ENCODE measurements around the gene PKD2L2.
"Not testable (repeated sequence)": the region's sequence is repeated elsewhere in the genome, so short reads cannot be mapped to it uniquely, and the experiment has no call there.

PKD2L2 gene

DNA sequence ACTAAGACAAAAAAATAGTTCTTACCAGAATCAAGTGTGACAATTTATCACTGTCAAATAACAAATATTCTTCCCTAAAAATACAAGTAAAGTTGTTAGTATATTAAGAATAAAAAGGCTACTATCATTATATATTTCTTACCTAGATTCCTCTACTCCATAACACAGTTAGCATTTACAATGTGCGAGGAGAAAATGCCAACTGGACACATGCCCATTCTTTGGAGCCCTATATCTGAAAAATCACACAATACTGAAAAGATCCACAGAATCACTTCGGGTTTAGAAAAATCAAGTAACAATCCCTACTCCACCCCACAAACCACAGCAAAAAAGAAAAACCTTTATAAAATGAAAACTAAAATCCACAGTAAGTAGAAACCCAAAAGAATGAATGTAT lies 70.9 kb downstream of the PKD2L2 start:
- DNase-seq, result no peak

DNA sequence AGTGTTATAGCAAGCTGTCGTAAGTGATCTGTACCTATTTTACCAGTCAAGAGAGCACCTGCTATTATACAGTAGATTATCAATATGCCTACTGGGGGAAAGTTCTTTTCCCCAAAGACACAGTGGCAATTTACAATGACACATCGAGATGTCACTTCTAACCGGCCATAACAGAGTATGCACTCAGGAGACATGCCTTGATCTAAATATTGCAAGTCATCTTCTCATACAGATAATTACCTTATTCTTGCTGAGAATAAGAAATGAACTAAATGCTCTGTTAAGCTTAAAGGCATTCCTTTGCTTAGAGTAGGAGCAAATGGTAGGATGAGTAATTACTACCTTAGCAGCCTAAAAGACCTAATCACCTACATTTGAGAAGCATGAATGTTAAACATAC lies 71.6 kb downstream of the PKD2L2 start:
- DNase-seq, result no peak

DNA sequence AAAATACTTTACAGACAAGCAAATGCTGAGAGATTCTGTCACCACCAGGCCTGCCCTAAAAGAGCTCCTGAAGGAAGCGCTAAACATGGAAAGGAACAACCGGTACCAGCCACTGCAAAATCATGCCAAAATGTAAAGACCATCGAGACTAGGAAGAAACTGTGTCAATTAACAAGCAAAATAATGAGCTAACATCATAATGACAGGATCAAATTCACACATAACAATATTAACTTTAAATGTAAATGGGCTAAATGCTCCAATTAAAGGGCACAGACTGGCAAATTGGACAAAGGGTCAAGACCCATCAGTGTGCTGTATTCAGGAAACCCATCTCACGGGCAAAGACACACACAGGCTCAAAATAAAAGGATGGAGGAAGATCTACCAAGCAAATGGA lies 81.1 kb downstream of the PKD2L2 start:
- DNase-seq, result not testable (repeated sequence)

DNA sequence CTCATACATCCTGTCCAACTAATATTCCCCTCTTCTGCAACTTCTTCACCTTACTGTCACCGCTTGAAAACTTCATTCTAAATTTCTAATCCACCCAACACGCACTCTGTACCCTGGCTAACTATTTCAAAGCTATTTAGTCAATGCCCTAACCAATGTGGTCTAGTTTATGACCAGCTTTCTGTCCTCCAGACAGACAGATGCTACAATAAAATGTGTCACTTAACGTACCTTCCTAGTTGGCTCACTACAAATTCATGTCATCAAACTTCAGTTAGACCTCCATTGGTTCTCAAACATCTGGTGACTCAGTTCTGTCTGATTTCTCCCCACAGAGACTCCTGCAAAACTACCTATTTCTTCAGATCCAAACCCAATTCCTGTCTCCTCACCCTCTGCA lies 86.0 kb downstream of the PKD2L2 start:
- DNase-seq, result no peak

DNA sequence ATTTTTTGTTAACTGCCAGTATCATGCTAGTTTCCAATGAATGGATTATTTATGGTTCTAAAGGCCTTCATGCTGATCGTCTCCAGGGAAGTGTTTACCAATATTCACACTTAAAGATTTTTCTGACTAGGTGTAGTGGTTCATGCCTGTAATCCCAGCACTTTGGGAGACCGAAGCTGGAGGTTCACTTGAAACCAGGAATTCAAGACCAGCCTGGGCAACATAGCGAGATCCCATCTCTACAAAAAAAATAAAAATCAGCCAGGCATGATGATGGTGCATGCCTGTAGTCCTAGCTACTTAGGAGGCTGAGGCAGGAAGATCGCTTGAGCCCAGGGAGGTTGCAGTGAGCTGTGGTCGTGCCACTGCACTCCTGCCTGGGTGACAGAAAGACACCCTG lies 100.2 kb downstream of the PKD2L2 start:
- no peak for DNase-seq
